OCI-LY3 (cell line): ENCODE data around the gene NPC1L1.

Source experiments
- CTCF ChIP-seq: fragments of 200-600, 300-600 bp; sonication (generic); IDR thresholded peaks from 2 replicates; pipeline ENCODE4 v1.5.1; 2014; ENCODE audit warnings: antibody characterized with exemption, low read length, low read depth
- EZH2phosphoT487 ChIP-seq: fragments of 200-600 bp; shearing (Covaris generic); IDR thresholded peaks from 2 replicates; pipeline ENCODE4 v1.6.1; 2018; ENCODE audit warnings: antibody characterized with exemption, mixed run types, low read depth

- TF ChIP-seq CTCF (no peak), EZH2phosphoT487 (no peak)
Observed at GRCh38 chr7:44466300-44467216, 74.6 kb downstream of the NPC1L1 start.
